Measurements from ENCODE around the gene DMRTB1.

- TF ChIP-seq CTCF (IDR thresholded peaks at IDR 0.05; ENCODE audit: low read depth, low read length, poor library complexity, severe bottlenecking) (no peak), EZH2phosphoT487 (IDR thresholded peaks at IDR 0.05; ENCODE audit: borderline replicate concordance, low read length) (no peak)
These were observed 24.0 kb downstream of the DMRTB1 start for GRCh38 chr1:53483170-53483569.
